ENCODE results near the gene ELMOD2.

DNA sequence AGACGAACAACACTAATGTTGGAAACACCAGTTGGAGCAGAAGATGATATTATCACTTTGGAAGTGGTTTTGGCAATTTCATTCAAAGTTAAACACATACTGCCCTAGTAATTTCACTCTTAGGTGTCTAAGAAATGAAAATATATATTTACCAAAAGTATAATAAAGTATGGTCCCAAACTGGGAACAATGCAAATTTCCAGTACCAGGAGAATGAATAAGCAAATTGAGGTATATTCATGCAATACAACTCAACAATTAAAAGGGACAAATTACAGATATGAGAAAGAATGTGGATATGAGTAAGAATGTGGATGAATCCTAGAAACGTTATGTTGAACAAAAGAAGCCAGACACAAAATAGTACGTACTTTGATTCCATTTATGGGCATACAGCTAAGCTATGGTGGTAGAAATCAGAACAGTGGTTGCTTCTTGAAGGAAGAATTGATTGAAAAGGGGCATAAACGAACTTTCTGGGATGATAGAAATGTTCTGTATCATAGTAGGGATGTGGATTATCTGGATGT lies 10.0 kb downstream of the ELMOD2 start:
- TF ChIP-seq CTCF (IDR thresholded peaks at IDR 0.05): no peak
- TF ChIP-seq POLR2A (IDR thresholded peaks at IDR 0.05): no peak
